Panc1 (cell line): ENCODE data around the gene ABCA7. TPM values are rescaled to one million over a fixed set of nuclear protein-coding genes. Genes with fewer than 3 reads are reported as not detected.
A peak's percentile ranks its signal among the peaks of the same experiment; 100 is the strongest.

Experiments used
- ATAC-seq: fragments of 200-7000 bp; cut with Tn5 transposase; 2 replicates; pipeline ENCODE4 v1.9.1; 2020; ENCODE audit warnings: mild to moderate bottlenecking, moderate library complexity
- BruUV-seq: library from RNA; stranded (reverse); fragments of 400-500 nt; replicated peaks from 2 replicates; lab custom pipeline; 2021; lab: Mats Ljungman, UMichigan
- CTCF ChIA-PET: fragments of 300-600 bp; sonication (Branson Sonifier 250); formaldehyde crosslinking; loops from one replicate; lab custom pipeline; 2022; ENCODE audit warnings: antibody characterized with exemption; lab: Charles Lee
- POLR2A ChIA-PET: fragments of 300-600 bp; sonication (Branson Sonifier 250); formaldehyde crosslinking; loops from one replicate; lab custom pipeline; 2022; ENCODE audit warnings: antibody characterized with exemption; lab: Charles Lee
- DNase-seq: peaks from one replicate; pipeline ENCODE4 v3.0.0-alpha.2; 2010; ENCODE audit warnings: low read depth, low spot score
- H3K27ac ChIP-seq: 2 replicates; pipeline ENCODE4 v1.5.1; 2011; ENCODE audit warnings: mild to moderate bottlenecking, low read length, inconsistent platforms
- H3K27me3 ChIP-seq: fragments of 200-500 bp; sonication (Bioruptor generic); 2 replicates; pipeline ENCODE4 v1.6.0; 2014; ENCODE audit warnings: low read length, inconsistent platforms; ENCODE audit not compliant: control insufficient read depth, insufficient read depth
- H3K36me3 ChIP-seq: fragments of 200-500 bp; sonication (Bioruptor generic); 2 replicates; pipeline ENCODE4 v1.5.1; 2014; ENCODE audit warnings: inconsistent platforms, mild to moderate bottlenecking, low read length, moderate library complexity; ENCODE audit not compliant: control insufficient read depth, insufficient read depth
- H3K4me1 ChIP-seq: 2 replicates; pipeline ENCODE4 v1.5.1; 2011; ENCODE audit warnings: inconsistent platforms, mild to moderate bottlenecking, low read length, moderate library complexity; ENCODE audit not compliant: control insufficient read depth, insufficient read depth
- H3K4me3 ChIP-seq, 2 experiments: 2 replicates each; pipeline ENCODE4 v1.5.1; 2011 to 2012; ENCODE audit warnings: low read depth in 2 of 2, low read length in 2 of 2, mild to moderate bottlenecking in 2 of 2, inconsistent platforms in 1 of 2, moderate library complexity in 1 of 2
- H3K9me3 ChIP-seq: fragments of 200-500 bp; sonication (Bioruptor generic); 2 replicates; pipeline ENCODE4 v1.5.1; 2014; ENCODE audit warnings: low read depth, mild to moderate bottlenecking, inconsistent platforms, low read length, moderate library complexity; ENCODE audit not compliant: control insufficient read depth, insufficient read depth
- CTCF ChIP-seq: fragments of 450-650 bp; IDR thresholded peaks from 2 replicates; pipeline ENCODE4 v1.5.1; 2017; ENCODE audit warnings: mild to moderate bottlenecking
- POLR2AphosphoS5 ChIP-seq: IDR thresholded peaks from 2 replicates; pipeline ENCODE4 v1.6.1; 2012; ENCODE audit warnings: mild to moderate bottlenecking, low read depth, low read length, moderate library complexity
- SIN3A ChIP-seq: IDR thresholded peaks from 2 replicates; pipeline ENCODE4 v1.6.1; 2012; ENCODE audit warnings: low read depth, mild to moderate bottlenecking, low read length, moderate library complexity, borderline replicate concordance; ENCODE audit not compliant: insufficient read depth
- TCF7L2 ChIP-seq: IDR thresholded peaks from 2 replicates; pipeline ENCODE4 v1.6.1; 2011; ENCODE audit warnings: mild to moderate bottlenecking, low read depth, low read length, inconsistent platforms
- in situ Hi-C: cut with HindIII; loops from 2 replicates; pipeline ENCODE4 v1.10.0; 2016; ENCODE audit warnings: low sequenced_read_pairs, low pct_unique_long_range_greater_than_20kb
- intact Hi-C: fragments of 100-400 bp; cut with micrococcal nuclease; formaldehyde crosslinking; loops from one replicate; pipeline ENCODE4 v1.10.0; 2022; ENCODE audit not compliant: unreplicated experiment
- total RNA-seq: library from RNA; stranded (reverse); gene quantifications from one replicate; pipeline ENCODE4 v1.2.1, GENCODE V29; 2021; ENCODE audit not compliant: unreplicated experiment
- TF ChIP-seq, protein P1 (sequence below), 2 experiments: IDR thresholded peaks; 2 replicates each; pipeline ENCODE4 v1.6.1; 2011 to 2012; ENCODE audit warnings: low read depth in 2 of 2, control low read depth in 1 of 2, low read length in 1 of 2, mild to moderate bottlenecking in 1 of 2, moderate library complexity in 1 of 2; ENCODE audit not compliant: insufficient read depth in 1 of 2

Gene ABCA7
- total RNA-seq, 1 experiment from 2014 or later, result 47.5 TPM

DNA sequence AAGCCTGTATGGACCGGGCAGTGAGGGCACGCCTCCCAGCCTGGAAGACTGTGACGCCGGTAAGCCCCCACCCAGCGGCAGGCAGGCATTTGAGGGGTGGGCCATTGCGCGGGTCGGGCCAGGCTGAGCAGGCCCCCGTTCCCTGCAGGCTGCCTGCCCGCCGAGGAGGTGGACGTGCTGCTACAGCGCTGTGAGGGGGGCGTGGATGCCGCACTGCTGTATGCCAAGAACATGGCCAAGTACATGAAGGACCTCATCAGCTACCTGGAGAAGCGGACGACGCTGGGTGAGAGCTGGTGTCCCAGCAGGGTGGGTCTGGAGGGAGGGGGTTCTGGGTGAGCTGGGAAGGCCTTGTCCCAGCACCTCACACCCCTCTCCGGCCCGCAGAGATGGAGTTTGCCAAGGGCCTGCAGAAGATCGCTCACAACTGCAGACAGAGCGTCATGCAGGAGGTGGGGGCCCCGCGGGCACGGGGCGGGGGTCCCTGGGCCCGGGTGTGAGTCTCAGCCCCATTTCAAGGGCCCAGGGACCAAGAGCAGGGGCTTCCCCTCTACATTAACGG, 34.1 kb downstream of the ABCA7 start:
- ChIA-PET POLR2A (no interaction called here), CTCF (interaction anchor here (0.5 kb wide), 1 partner anchor 84 kb away, joined by 3 read pairs; no protein-coding TSS in a partner anchor)
- H3K9me3 ChIP-seq, result no peaks in the 10 kb centered on the region
- no peak for DNase-seq
- intact Hi-C loops, result no loop called here
- in situ Hi-C loops, result no loop called here
- no peak for TF ChIP-seq POLR2AphosphoS5
- TF ChIP-seq, protein P1, sequence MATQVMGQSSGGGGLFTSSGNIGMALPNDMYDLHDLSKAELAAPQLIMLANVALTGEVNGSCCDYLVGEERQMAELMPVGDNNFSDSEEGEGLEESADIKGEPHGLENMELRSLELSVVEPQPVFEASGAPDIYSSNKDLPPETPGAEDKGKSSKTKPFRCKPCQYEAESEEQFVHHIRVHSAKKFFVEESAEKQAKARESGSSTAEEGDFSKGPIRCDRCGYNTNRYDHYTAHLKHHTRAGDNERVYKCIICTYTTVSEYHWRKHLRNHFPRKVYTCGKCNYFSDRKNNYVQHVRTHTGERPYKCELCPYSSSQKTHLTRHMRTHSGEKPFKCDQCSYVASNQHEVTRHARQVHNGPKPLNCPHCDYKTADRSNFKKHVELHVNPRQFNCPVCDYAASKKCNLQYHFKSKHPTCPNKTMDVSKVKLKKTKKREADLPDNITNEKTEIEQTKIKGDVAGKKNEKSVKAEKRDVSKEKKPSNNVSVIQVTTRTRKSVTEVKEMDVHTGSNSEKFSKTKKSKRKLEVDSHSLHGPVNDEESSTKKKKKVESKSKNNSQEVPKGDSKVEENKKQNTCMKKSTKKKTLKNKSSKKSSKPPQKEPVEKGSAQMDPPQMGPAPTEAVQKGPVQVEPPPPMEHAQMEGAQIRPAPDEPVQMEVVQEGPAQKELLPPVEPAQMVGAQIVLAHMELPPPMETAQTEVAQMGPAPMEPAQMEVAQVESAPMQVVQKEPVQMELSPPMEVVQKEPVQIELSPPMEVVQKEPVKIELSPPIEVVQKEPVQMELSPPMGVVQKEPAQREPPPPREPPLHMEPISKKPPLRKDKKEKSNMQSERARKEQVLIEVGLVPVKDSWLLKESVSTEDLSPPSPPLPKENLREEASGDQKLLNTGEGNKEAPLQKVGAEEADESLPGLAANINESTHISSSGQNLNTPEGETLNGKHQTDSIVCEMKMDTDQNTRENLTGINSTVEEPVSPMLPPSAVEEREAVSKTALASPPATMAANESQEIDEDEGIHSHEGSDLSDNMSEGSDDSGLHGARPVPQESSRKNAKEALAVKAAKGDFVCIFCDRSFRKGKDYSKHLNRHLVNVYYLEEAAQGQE (IDR thresholded peaks at IDR 0.05; ENCODE audit: insufficient read depth in 1 of 2, low read depth in 2 of 2, low read length in 1 of 2), result no peak
- no peak for TF ChIP-seq CTCF
- TF ChIP-seq SIN3A, result no peak
- no peak for TF ChIP-seq TCF7L2
- peak; percentile 5; the same call in 1 of the 2 replicates for ATAC-seq
- no TSS peak for BruUV-seq
- peaks cover 8% of the 10 kb centered on the region for H3K4me1 ChIP-seq
- H3K36me3 ChIP-seq, result no peaks in the 10 kb centered on the region
- peak overlapping the region; percentile 48; the same call in 1 of the 2 replicates for H3K27ac ChIP-seq
- H3K4me3 ChIP-seq, result peak overlapping the region in 1 of 2 experiments; percentile 4; a peak in 1 of 4 replicates
- no peaks in the 10 kb centered on the region for H3K27me3 ChIP-seq

GRCh38 chr19:1074544-1075283, 34.8 kb downstream of the ABCA7 start:
- peak; percentile 78 for ATAC-seq
- no TSS peak for BruUV-seq
- Histone ChIP-seq H3K9me3 (no peaks in the 10 kb centered on the region), H3K27ac (peak overlapping the region; percentile 68), H3K4me1 (peaks cover 8% of the 10 kb centered on the region), H3K36me3 (no peaks in the 10 kb centered on the region), H3K27me3 (no peaks in the 10 kb centered on the region), H3K4me3 (peak overlapping the region; percentile 30 to 54)
- ChIA-PET POLR2A (no interaction called here), CTCF (interaction anchor here (0.5 to 0.7 kb wide), 2 partner anchors 22 to 84 kb away, joined by 3 to 8 read pairs; no protein-coding TSS in a partner anchor)
- DNase-seq, result no peak
- in situ Hi-C loops, result no loop called here
- intact Hi-C loops, result no loop called here
- TF ChIP-seq, protein P1 (IDR thresholded peaks at IDR 0.05; ENCODE audit: insufficient read depth in 1 of 2, low read depth in 2 of 2, low read length in 1 of 2), result no peak
- TF ChIP-seq POLR2AphosphoS5, result peak; percentile 31; the same call in 1 of the 2 replicates
